Activated naive CD4-positive, alpha-beta T cell treated with Interleukin-2 at 50 U/mL for 16 hours (primary cell): ENCODE measurements around the gene IDH2.

ENCODE experiments used
- DNase-seq: peaks from one replicate; pipeline ENCODE4 v3.0.0-alpha.2; 2020

IDH2 gene

DNA sequence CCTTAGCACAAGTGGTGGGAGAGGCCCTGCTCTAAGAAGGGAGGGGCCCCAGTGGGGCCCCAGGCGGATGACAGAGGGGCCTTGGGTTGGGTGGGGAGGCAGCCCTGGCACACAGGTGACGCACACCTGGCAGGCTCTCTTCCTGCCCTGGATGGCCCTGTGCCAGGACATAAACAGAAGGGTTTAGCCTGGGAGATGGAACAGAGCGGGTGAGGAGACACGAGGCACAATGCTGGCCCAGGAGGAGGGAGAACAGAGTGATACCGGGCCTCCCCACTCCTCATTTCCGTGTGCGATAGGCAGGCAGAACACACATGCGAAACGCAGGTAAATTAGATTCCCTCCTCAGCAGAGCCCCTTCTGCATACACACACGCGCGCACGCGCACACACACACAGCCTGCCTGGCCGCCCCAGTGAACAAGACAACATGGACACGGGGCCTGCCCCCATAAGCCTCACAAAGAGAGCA is 39.8 kb downstream of the IDH2 start:
- DNase-seq = peak; percentile 24

DNA sequence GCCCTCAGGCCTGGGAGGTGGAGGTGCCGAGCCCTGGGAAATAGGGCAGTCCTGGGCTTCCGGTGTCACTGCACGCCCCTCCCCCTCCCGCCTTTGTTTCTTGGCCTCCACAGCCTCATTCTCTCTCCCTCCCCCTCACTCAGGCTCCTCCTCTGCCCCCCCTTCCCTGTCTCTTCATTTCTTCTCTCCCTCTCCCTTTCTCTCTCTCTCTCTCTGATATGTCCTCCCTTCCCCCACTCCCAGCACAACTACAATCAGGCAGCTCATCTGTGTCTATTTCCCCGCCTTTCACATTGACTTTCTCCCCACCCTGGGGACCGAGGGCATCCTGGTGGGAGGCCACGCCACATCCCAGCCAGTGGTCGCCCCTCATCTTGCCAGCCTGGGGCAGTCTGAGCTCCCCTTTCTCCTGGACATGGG is 40.2 kb downstream of the IDH2 start:
- DNase-seq = peak; percentile 58

DNA sequence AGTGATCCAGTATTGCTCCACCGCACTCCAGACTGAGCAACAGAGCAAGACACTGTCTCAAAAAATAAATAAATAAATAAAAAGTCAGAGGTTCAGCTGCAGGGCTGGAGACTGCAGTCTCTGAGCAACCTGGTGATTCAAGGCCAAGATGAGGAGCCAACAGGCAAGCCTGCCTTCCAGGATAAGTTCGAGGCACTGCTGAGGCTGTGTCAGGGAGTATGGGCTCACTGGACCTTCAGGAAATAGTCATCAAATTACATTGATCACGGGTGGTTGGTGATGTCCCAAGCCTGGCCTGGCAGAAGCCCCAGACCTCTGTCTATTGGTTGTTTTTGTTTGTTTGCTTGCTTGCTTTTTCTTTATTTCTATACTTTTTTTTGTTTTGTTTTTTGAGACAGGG is 41.5 kb downstream of the IDH2 start:
- DNase-seq = no peak

DNA sequence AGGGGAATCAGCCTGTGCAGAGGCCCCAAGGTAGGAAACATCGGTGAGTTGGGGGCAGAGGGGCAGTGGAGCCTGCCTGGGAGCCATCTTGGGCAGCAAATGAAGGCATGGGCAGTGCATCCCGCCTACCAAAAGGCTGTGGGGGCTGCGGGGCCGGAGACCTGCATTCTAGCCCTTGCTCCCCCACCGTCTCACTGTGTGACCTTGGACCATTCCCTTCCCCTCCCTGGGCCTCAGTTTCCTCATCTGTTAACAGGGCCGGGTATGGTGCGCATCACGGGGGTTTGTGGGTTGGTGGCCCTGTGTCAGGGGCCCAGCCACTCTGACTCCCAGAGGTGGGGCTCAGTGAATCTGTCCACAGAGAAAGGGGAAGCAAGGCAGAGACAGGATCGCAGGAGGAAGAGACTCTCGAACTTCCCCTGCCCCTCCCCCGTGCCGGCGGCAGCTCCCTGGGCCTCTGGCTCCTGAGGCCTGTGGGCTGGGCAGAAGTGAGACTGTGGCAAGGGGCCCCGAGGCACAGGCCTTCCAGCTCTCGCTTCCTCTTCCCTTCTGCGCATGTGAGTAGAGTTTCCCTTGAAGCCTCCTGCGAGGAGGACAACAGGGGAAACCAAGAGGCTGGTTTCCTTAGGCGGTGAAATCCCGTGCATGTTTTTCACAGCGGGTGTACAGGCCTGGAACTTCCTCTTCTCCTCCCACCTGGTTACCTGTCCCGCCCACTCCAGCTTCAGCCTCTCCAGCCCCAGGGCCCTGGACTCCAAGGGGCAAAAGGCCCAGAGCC is 42.9 kb downstream of the IDH2 start:
- DNase-seq = peak; percentile 79

DNA sequence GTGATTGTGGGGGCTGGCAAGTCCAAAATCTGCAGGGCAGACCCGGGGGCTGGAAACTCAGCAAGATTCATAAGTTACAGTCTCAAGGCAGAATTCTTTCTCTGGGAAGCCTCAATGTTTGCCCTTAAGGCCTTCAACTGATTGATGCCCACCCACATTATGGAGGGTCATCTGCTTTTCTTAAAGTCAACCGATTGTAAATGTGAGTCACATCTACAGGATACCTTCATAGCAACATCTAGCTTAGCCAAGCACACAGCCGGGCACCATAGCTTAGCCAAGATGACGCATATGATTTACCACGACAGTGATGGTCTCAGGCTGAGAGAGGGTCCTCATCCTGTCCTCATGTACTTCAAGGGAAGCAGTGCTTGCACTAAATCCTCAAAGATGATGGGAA is 43.5 kb downstream of the IDH2 start:
- DNase-seq = no peak

DNA sequence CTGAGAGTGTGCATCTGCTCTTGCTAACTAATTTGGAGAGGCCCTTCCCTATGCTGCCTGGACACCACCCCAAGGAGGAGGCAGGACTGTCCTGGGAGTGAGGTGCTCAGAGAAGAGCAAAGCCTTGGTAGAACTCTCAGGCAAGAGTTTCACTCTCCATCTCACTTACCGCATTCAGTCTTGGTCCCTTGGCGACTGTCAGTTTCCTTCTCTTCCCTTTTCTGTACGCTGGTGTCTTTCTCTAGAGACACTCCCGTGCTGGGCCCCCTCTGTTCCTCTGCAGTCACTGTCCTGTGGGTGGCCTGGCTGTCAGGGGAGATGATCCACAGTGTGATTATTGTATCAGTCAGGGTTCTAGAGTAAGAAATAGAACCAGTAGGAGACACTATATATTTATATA is 44.0 kb downstream of the IDH2 start:
- DNase-seq = no peak

DNA sequence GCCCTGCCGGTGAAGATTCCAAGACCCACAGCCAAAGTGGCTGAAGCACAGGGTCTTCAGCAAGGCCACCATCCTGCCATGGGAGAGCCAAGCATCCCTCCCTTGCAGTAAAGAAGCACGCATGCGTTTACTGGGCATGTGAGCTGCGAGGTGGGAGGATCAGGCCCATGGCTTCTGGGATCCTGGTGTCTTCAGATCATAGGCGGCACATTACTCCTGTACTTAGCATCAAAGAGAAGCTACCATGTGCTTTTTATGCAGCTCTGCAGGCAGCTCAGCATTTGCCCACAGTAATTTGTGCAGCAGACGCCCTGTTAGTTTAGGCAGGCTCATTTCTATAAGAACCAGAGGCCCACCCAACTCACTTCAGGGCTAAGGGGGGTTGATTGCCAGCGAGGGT is 45.7 kb downstream of the IDH2 start:
- DNase-seq = no peak

DNA sequence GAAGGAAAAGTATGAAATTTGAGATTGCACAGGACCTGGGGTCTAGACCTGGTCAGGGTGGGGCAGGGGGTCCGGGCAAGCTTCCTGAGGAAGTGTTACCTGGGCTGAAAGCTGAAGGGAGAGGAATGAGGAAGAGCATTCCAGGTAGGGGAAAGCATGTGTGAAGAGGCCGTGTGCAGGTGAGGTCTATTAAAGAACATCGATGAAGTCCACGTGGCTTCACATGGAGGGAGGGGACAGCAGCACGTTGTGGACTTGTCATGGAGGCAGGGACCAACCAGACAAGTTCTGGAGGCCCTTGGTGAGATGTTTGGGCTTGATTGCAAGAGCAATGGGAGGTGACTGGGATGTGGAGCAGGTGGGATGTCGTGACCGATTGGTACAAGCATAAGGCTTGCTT is 47.1 kb downstream of the IDH2 start:
- DNase-seq = no peak

DNA sequence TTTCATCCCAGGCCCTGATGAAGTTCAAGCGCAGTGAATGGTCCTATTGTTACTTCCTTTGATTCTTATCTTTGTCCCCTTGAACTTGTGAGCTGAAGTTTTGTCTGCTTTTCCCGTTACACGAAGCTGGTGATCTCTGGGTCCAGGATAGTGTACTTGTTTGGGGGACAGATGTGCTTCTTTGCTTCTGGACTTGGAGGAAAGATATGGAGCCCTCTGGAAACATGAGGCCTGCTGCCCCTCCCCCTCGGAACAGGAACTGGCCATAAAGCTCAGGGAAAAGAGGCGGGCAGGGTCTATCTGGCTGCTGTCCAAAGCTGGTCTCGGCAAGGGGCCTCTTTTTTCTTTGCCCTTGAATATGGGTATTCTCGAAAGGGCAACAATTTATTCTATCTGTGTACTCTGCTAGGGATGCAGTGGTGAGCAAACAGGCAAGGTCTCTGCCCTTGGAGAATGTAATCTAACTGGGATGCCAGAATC is 47.6 kb downstream of the IDH2 start:
- DNase-seq = no peak

DNA sequence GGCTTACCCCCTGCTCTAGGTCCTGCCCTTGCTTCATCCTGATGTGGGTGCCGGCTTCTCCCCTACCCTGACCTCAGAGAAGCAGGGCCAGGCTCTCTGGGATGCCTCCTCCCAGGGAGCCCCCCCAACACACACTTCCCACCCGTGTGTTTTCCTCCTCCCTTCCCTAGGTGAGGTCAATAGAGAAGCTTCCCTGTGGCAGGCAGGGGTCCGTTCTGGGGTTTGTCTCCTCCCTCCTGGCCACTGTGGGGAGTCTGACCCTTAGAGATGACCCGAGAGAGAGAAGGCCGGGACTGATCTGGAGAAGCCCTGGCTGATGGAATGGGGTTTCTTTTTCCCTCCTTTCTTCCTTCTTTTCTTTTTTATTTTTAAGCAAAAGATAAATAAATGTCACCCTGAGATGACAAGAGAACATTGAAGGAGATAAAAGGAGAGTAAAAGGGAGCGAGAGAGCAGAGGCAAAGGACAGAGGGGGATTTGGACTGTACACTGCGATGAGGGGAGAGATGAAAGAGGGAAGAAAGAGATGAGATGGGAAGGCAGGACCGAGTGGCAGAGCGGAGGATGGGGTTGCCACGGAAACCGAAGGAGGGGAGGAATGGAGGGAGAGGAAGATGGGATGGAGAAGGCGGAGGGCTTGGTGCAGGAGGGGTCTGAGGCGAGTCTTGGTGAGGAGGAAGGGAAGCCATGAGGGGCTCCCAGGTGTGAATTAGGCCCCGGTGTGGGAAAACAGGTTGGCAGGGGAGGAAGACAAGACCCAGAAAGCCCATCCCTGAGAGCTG is 48.4 kb downstream of the IDH2 start:
- DNase-seq = no peak

DNA sequence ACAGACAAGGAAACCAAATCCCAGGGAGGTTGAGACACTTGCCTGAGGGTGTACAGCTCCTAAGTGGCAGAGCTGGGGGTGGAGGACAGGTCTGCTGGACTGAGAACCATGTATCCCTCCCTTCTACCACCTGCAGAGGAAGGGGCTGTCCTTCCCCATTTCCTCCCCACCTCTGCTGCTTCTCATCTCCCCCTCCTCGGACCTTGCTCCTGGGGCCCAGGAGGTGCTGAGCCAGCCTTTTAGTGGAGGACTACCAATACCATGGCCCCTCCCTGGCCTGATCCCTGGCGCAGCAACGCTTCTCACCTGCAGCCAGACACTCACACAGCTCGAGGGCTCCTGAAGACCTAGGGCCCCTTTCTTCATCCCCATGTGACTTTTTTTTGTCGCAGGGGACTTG is 50.4 kb downstream of the IDH2 start:
- DNase-seq = no peak

DNA sequence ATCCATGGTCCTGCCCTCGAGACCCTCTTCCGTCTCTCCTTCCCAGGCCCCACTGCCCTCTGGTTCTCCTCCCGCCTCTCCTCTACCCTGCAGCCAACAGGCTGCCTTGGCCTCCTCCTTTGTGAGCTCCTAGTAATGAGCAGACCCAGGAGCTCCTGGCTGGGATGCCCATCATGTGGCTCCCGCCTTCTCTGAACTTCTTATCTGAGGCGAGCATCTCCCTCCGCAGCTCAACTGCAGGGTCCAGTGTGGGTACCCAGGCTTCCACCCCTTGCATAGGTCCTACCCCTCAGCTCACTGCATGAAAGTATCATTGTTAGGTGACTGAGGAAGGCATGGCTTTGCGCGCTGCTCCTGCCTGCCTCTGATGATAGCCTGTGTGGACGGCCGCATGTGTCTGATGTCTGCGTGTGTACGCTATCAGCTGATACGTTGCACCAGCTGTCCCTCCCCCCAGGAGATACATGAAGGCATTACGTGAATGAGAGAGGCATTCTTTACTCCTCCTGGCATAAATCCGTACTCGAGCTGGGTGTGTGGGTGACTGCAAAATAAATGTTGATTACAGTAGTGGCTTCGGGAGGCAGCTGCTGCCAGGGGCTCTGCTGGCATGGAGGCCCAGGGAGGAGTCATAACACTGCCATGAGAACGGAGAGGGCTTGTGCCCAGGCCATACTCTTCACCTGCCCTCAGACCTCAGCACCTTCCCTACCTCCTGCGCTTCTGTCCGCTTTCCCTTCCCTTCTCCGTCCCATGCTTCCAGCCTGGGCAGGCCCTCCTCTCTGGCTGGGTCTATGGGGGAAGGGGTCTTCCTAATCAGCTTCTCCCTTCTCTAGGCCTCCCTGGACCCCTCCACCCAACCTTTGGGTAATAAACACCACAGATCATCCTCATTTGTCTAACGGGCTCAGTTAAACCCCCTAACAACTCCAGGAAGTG is 52.3 kb downstream of the IDH2 start:
- no peak for DNase-seq

DNA sequence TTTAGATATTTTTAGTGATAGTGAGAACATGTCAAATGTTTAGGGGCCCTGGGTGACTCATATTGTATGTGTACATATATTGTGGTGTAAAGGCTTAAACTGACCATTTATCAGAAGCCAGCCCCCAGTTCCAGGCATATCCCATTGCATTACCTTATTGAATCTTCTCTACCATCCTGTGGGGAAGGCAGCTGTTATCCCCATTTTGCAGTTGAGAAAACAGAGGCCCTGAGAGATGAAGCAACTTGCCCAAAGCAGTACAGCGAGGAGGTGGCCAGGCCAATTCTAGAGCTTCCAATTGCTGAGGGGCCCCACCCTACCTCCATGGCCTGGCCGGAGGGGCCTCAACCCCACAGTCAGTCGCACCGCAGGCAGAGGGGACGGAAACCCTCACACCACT is 53.2 kb downstream of the IDH2 start:
- no peak for DNase-seq

DNA sequence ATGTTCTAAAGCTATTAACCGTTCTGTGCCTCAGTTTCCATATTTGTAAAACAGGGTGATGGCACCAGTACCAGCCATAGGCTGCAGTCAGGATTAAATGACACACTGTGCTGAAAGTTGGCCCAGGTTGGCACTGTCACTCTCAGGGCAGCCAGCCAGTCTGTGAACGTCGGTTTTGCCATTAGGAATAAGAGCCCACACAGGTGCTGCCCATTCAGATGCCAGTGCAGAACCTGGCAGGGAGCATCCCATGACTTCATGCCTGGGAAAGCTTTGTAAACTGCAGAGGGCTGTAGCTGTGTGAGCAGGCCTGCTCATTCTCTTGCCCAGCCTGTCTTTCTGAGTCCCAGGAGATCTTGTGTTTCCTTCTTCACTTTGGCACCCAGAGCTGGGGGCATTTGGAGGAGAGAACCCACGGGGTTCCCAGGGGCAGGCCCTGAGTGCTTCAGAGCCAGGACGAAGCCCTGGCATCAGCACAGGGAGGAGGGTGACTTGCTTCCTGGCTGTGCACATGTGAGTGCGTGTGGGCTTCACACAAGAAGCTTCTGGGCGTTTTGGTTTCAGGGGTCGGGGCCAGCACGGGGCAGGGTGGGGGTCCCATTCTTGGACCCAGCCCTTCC is 54.2 kb downstream of the IDH2 start:
- DNase-seq = no peak

DNA sequence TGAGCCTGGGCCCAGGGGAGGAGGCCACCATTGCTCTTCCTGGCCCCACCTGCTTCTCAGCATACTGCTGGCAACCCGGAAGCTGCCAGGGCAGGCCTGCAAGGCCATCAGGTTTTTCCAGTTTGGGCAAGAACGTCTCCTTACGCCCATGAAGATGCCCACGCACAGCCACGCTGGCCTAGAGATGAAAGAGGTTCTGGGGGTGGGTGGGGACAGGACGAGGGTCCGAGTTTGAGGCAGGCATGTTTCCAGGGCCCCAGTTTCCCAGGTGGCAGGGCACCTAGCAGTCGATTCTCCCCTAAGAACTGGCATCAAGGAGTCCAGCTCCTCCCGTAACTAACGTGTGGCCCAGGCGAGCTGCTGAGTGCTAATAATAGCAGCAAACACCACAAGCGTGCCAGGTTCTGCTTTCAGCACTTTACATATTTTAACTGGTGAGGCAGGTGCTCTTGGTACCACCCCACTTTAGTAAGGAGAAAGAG is 55.3 kb downstream of the IDH2 start:
- no peak for DNase-seq

DNA sequence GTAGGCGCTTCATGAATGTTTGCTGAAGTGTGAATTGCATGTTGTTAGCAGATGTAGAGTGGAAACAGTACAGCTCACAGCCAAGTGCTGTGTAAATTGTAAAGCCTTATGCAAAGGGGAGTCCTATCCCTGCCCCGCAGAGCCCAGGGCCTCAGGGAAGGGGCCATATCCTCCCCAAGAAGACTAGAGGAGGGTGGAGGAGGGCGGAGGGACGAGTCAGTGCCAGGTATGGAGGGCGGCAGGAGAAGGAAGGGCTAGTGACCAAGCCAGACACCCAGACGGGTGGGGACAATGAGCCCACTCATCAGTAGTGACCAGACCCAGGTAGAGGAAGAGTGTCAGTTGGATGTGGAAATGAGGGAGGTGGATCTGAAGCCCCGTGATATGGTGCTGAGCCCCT is 56.0 kb downstream of the IDH2 start:
- no peak for DNase-seq

DNA sequence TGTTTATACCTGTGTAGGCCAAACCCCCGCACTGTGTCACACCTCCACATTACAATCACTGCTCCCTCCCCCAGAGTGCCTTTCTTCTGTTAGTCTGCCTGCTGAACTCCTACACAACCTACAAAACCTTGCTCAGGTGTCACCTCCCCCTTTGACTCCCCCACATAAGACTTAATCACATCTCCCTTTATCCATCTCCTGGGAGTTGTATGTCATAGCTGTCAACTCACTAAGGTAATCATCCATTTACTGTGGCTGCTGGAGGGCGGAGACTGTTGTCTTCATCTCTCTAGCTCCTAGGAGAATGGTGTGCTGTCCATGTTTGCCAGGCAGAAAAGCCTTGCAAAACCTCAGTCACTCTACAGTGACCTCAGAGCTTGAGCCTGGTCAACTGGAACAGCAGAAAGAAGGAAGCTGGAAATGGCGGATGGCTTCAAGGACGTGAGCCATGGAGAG is 57.3 kb downstream of the IDH2 start:
- no peak for DNase-seq

DNA sequence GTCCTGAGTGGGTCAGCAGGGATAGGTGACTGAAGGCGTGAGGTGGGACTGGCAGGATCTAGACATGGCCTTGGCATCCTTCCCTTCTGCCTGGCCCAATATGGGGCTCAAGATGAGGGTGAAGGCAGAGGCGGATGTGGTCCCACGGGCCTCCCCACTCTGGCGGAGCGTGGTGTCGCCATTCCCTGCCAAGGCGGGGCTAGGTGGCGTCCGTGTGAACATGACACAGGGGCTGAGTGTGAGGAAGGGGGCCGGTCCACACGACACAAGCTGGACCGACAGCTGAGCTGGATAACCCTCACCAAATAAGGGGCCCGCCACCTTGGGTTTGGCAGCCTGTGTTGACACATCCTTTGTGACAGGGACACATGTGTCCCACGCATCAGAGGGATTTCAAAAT is 58.1 kb downstream of the IDH2 start:
- DNase-seq = no peak

DNA sequence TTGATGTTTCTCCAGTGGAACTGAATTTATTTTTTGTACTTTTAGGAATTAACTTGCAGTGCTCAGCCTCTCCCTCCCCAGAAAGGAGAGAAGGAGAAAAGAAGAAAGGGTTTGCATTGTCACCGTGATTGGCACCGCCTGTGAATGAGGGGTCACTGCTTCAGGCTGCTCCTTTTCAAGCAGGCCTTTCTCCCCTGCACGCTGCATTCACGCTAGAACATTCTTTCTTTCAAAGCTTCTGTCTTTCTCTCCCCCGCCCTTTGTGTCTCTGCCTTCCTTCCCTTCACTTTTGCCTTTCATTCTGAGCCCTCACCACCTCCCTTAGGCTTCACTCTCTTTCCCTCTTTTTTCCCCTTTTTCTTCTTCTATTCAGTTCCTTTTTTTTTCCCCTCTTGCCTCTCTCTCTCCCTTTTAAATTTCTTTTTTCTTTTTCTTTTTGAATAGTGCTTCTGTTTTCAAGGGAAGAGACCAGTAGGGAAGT is 58.7 kb downstream of the IDH2 start:
- no peak for DNase-seq

DNA sequence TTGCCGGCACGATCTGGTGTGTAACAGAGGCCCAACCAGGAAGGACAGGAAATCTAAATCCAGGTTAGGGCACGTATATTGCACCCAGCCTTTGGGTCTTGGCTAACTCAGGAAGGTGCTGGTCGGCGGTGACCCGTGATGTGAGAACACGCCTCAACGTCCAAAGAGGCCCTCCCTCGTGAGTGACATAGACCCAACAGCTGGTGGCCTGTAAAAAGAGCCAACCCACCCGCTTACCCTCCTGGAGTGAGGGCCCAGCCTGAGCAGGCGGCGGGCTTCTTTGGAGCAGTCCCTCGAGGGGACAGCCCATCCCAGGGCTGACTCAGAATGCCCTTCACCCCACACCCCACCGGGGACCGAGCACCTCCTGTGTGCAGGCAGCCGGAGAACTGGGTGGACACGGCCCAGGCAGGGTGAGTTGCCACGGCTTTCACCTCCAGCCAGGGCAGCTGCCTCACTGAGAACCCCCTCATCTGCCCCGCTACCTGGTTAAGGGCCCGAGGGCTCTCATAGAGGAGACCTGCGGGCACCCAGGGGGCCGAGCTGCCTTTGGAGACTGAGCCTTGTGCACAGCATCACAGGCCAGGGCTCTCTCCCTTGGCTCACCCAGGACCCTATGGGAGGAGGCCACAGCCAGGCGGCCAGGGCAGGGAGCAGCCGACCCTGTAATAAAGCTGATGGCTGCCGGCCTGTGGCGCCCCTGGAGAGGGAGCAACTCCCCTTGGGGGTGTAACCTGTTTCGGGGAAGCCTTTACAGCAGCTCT is 59.3 kb downstream of the IDH2 start:
- no peak for DNase-seq

DNA sequence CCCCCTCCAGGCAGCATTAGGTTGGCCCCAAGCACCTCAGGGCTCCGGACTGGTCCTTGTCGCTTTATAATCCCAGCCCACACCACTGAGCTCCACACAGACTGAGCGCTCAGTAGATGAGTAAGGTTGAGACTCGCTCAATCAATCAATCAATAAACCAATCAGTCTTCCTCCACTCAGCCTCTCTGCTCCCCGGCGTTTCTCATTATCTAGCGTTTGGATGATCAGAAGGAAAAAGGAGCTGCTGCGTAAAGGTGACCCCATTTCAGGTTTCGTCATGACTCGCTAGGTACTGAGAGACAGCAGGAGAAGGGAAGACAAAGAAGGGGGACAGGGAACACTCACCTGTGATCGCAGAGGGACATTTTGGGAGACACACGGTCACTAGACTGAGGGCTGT is 59.9 kb downstream of the IDH2 start:
- DNase-seq = no peak
